ENCODE measurements around the gene SDK2. TPM values are rescaled to one million over a fixed set of nuclear protein-coding genes. Genes with fewer than 3 reads are reported as not detected.

The SDK2 gene
- total RNA-seq, 2 donors from 2014 or later, result 0.94 to 2.1 TPM

GRCh38 chr17:73551144-73551543 is 93.1 kb downstream of the SDK2 start:
- intact Hi-C loops (cut with DNase I), result no loop called here
- DNase-seq (no peak), ATAC-seq (no peak)

DNA sequence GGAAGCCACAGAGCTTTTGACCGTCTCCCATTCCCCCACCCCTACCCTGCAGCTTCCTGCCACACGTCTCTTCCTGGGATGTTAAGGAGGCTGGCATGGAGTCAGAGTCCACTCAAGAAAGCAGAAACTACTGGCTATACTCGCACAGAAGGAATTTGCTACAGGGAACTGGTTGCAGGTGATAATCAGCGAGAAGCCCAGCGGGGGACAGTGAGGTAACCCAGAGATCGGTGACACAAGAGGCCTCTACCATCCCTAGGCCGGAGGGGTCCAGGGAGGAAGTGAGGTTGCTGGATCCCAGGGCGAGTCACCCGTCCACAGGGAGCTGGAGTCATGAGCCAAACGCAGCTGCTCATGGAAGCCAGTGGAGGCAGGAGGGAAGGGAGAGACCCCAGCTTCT is 93.7 kb downstream of the SDK2 start:
- ATAC-seq (no peak), DNase-seq (no peak)
- intact Hi-C loops (cut with DNase I), result no loop called here

GRCh38 chr17:73549841-73550430 is 94.3 kb downstream of the SDK2 start:
- DNase-seq (no peak), ATAC-seq (no peak)
- intact Hi-C loops (cut with DNase I), result no loop called here

DNA sequence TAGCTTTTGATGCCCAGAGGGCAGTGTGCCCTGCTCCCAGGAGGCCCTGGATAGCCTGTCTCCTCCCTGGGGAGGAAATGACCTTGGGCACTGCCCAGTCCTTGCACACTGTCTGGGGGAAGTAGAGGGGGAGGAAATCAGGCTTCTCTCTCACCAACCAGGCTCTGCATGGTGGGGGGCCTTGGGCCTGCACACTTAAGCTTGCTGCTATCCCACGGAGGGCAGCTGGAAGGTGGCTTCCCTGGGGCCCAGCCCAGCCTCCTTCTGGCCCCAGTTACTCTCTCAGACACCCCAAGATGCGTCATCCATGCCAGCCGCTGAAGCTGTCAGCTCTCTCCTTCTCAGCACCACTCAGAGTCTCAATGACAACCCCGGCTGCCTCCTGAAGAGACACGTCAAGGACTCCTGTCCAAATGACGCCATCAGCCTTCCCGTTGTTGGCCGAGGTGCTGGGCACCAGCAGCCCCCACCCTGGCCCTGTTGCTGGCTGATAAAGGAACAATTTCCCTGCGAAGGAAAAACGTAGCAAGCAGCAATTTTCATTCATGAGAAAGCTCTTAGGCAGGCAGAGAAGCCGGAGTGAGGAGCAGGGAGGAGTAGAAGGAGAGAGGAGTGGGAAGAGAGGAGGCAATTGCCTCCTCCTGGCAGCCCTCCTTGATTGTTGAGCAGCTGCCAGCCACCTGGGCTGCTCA is 95.5 kb downstream of the SDK2 start:
- DNase-seq (peak; percentile 52), ATAC-seq (peak in 1 of 2 donors; percentile 81)
- intact Hi-C loops (cut with DNase I), result no loop called here

- ATAC-seq (no peak), DNase-seq (no peak)
- intact Hi-C loops (cut with DNase I), result no loop called here
These were observed 96.5 kb downstream of the SDK2 start for GRCh38 chr17:73547790-73548189.

DNA sequence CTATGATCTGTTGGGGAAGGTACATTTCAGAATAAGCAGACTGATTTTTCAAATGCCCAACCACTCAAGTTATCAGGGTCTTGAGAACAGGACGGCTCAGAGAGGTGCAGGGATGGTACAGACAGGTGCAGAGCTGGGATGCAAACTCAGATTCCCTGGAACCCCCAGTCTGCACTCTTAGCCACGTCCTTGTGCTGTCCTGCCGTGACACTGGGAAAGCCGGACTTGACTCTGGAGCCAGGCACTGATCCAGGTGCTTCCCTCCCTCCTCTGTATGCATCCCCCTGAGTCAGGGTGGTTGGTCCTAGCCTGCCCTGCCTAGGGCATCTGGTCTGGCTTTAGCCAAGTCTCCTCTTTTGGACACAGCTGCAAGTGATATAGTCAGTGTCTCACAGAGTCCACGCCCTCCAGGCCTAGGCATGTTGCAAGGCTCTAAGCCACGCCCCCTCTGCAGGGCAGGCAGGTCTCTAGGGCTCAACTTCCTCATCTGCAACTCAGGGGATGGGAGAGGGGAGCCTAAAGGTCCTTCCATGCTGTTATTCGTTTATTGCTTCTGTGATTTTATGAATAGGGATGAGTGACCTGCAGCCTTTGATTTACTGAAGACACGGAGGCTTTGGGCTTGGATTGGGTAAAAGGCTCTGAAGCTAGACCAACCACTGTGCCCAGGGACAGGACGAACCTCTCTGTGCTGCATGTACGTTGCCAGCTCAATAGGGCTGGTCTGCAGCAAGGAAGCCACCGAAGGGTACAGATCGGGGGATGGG is 97.3 kb downstream of the SDK2 start:
- intact Hi-C loops (cut with DNase I), result no loop called here
- no peak for DNase-seq
- ATAC-seq, result peak in 1 of 2 donors; percentile 43

DNA sequence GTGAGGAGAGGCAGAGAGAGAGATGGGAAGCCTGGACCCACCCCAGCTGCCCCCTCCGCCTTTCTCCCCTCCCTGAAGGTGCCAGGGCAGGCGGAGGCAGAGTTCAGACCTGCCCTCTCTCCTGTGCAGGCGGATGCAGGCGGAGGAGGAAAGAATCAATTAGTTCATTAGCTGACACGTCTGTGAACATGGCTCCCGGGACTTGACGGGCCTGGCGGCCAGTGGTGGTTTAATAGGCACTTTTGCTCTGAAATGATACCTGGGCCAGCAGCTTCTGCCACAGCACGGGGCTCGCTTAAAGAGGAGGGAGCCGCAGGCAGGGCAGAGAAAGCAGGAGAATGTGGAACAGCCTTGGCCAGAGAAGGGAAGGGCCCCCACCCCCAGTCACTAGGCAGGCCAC is 98.1 kb downstream of the SDK2 start:
- DNase-seq (no peak), ATAC-seq (no peak)
- intact Hi-C loops (cut with DNase I), result no loop called here

DNA sequence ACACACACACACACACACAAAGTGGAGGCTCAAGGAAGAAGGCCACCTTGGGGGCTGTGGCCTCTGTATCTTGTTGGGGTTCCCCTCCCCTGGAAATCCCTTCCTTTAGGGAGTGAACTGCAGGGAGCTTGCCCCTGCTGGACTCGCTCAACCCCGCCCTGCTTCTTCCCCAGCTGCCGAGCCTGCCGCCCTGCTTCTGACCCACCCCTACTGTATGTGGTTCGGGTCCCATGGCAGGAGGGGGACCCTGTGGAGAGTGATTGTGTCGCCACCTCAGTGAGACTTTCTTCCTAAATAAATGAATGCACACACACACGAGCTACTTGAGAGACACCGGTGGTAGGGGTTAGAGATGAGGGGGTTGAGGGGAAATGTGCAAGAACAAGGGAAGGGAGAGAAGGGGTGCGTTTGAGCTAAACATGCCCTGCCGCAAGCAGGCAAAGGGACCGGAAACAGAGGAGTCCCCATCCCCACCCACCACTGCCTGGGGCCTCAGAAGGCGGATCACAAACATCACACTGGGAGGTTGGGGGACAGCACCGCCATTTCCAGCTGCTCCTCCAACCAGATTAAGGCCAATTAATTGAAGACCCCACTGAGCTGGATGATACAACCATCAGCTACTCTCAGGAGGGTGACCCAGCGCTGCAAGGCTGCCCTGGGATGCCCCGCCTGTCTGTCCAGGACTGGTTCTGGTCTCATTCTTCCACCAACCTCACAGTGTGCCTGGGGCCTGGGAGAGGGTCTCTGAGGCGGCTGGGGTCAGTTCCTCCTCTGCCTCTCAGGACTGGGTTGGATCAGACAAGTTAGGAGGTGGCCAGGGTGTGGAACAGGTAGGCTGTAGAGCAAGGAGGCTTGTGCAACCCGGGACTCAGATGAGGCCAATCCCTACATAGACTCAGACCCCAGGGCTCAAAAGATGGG is 98.9 kb downstream of the SDK2 start:
- ATAC-seq, result no peak

GRCh38 chr17:73544333-73544732 is 99.9 kb downstream of the SDK2 start:
- no peak for DNase-seq
- intact Hi-C loops (cut with DNase I), result no loop called here
- no peak for ATAC-seq

More for the DNA sequence above, 98.9 kb downstream of the SDK2 start:
- DNase-seq, result no peak
- intact Hi-C loops (cut with DNase I), result no loop called here

GRCh38 chr17:73542323-73542722 is 101.9 kb downstream of the SDK2 start:
- intact Hi-C loops (cut with DNase I), result no loop called here
- no peak for DNase-seq
- ATAC-seq, result no peak

GRCh38 chr17:73541561-73541981 is 102.7 kb downstream of the SDK2 start:
- DNase-seq, result no peak
- intact Hi-C loops (cut with DNase I), result no loop called here
- ATAC-seq, result no peak

DNA sequence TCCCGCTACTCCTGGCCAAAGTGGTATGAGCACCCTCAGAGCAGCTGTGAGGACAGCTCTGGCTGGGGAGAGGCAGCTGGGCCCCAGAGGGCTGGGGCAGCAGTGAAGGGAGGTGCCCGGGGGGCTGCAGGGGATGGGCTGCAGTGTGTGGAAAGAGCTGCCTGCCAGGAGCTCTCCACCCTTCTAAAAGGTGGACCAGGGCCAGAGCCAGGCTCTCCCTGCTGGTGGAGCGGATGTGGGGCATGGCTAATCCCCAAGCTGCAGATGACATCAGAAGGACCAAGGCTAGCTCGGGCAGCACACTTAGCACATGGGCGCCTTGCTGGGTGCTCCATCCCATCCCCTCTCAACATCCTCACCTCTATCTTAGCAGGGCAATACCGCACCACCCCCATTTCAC is 103.1 kb downstream of the SDK2 start:
- DNase-seq (no peak), ATAC-seq (no peak)
- intact Hi-C loops (cut with DNase I), result no loop called here

DNA sequence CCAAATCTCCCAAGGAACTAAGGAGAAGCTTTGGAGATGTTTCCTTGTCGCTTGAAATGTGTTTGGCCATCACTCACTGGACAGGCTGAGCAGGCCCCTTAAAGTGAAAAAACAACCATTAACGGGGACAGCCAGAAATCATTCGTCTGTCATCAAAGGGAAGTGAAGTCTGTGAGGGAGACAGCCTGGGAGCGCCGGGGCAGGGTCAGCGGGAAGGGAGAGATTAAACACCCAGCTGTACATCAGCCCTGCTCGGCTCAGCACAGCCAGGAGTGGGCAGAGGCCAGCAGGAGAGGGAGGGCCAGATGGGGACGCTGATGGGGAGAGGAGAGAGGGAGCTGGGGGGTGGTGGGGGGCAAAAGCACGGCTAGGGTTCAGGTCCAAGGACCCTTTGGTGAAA is 105.1 kb downstream of the SDK2 start:
- intact Hi-C loops (cut with DNase I), result no loop called here
- DNase-seq (no peak), ATAC-seq (no peak)

DNA sequence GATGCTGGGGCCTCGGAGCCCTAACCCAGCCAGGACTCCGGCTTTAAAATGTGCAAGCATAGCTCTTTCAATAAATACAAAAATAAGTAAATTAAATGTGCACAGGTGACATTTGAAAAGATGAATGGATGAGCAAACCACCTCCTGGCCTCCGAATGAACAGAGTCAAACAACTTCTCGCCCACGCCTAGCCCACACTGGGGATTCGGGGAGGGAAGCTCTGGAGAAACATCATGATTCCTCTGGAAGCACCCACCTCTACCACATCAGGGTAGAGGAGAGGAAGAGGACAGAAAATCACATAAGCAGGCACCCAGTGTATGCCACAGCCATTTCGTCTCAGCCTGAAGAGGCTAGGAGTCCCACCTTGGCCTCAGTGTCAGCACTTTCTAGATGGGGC is 105.8 kb downstream of the SDK2 start:
- ATAC-seq (no peak), DNase-seq (no peak)
- intact Hi-C loops (cut with DNase I), result no loop called here

DNA sequence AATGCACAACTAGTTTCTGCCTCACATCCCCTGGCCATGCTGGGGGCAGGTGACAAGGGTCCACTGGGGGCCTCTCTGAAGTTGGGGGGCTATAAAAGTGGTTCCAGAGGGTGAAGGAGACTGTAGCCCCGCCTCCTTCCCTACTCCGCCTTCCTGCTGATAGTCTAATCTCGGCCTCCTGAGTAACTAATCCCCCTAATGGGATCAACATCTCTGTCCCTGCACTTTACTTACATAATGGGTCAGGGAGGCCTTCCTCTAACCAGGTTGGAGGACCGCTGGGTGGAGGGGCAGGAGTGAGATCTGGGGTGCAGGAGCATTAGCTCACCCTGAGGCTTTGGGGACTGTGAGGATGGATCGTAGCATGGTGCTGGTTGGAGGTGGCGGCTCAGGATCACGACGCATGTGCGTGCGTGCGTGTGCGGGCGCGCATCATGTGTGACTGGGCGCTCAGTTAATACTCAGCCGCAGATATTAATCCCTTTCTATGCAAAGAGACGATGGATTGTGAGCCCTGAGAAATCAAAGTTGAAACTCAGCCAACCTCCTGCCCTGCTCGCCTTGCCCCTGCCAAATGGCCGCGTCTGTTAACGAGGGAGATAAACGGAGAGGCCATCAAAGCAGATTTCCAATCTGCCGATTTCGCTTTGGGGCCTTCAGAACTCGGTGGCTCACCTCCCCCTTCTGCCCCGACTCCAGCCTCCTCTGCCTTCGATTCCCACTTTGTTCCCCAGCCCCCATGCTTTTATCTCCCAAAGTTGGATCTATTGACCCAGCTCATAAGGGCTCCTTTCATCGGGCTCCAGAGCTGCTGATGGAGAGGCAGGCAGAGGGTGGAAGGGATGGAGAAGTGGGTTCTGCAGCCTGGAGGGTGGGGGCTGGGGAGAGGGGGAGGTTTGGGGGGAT is 107.3 kb downstream of the SDK2 start:
- DNase-seq, result no peak
- intact Hi-C loops (cut with DNase I), result no loop called here

DNA sequence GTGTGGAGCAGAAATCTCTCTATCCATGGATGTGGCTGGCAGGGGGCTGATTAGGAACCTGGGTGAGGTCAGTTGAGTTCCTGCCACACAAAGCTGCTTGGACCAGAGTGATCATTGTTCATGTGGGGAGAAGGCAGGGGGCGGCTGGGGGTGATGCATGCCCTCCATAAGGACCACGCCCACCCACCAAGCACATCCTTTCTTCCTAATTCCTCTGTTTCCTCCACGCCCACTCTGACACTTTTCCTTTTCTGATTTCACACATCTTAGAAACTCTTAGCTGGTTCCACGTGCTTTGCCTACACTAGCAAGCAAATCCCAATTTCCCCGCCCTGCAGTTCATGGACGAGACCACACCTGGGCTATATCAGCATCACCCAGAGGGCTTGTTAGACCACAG is 108.5 kb downstream of the SDK2 start:
- intact Hi-C loops (cut with DNase I), result no loop called here
- DNase-seq (no peak), ATAC-seq (no peak)

More for the DNA sequence above, 107.3 kb downstream of the SDK2 start:
- no peak for ATAC-seq

GRCh38 chr17:73534209-73534909 is 109.9 kb downstream of the SDK2 start:
- no peak for DNase-seq
- intact Hi-C loops (cut with DNase I), result no loop called here
- ATAC-seq, result no peak

- no peak for ATAC-seq
- intact Hi-C loops (cut with DNase I), result loop anchor here in 1 of 2 donors (2.0 kb wide), 1 partner anchor 53 kb away; no protein-coding TSS in a partner anchor
- DNase-seq, result no peak
These were observed 110.5 kb downstream of the SDK2 start for GRCh38 chr17:73533781-73534180.

Measured in left cardiac atrium (tissue), 4 donors.